Mesothelial cell of epicardium (in vitro differentiated cells): ENCODE results near the gene SH3GL1. TPM values are rescaled to one million over a fixed set of nuclear protein-coding genes. Genes with fewer than 3 reads are reported as not detected.

Experiments
- DNase-seq, 2 experiments: peaks; one replicate each; pipeline ENCODE4 v3.0.0; 2021; ENCODE audit warnings: low spot score in 2 of 2; ENCODE audit not compliant: unreplicated experiment in 2 of 2
- H3K27ac Mint-ChIP-seq: 2 replicates; pipeline ENCODE4 v1.8.0; 2021; ENCODE audit warnings: mixed read lengths
- H3K27me3 Mint-ChIP-seq: 2 replicates; pipeline ENCODE4 v1.8.0; 2021; ENCODE audit warnings: low read depth, mixed read lengths
- H3K36me3 Mint-ChIP-seq: 2 replicates; pipeline ENCODE4 v1.8.0; 2021; ENCODE audit warnings: mixed read lengths
- H3K4me1 Mint-ChIP-seq: 2 replicates; pipeline ENCODE4 v1.8.0; 2021; ENCODE audit warnings: mixed read lengths
- H3K4me3 Mint-ChIP-seq: 2 replicates; pipeline ENCODE4 v1.8.0; 2021; ENCODE audit warnings: mild to moderate bottlenecking, moderate library complexity, mixed read lengths
- H3K9me3 Mint-ChIP-seq: 2 replicates; pipeline ENCODE4 v1.8.0; 2021; ENCODE audit warnings: mixed read lengths
- CTCF ChIP-seq: fragments of 200-600 bp; sonication (generic); IDR thresholded peaks from one replicate; pipeline ENCODE4 v1.5.0; 2021; ENCODE audit warnings: antibody characterized with exemption; ENCODE audit not compliant: unreplicated experiment
- total RNA-seq: library from RNA; stranded (reverse); gene quantifications from 3 replicates; pipeline ENCODE4 v1.2.1, GENCODE V29; 2021

Gene SH3GL1
- total RNA-seq, 1 donor from 2014 or later, result 90.1 TPM

GRCh38 chr19:4416268-4416667, 15.9 kb upstream of the SH3GL1 start:
- Mint-ChIP-seq H3K9me3 (no peaks in the 10 kb centered on the region), H3K27me3 (no peaks in the 10 kb centered on the region), H3K4me3 (no peak overlapping the region), H3K27ac (peak overlapping the region; percentile 65), H3K36me3 (peaks cover 9% of the 10 kb centered on the region), H3K4me1 (peaks cover 17% of the 10 kb centered on the region)
- TF ChIP-seq CTCF, result no peak
- DNase-seq, result no peak

- no peak for TF ChIP-seq CTCF
- H3K4me3 Mint-ChIP-seq, result peak overlapping the region; percentile 47
- H3K27ac Mint-ChIP-seq, result peak overlapping the region; percentile 81
- H3K27me3 Mint-ChIP-seq, result no peaks in the 10 kb centered on the region
- no peaks in the 10 kb centered on the region for H3K9me3 Mint-ChIP-seq
- DNase-seq, result no peak
- H3K4me1 Mint-ChIP-seq, result peaks cover 17% of the 10 kb centered on the region
- H3K36me3 Mint-ChIP-seq, result peaks cover 9% of the 10 kb centered on the region
Measured at GRCh38 chr19:4415352-4415751, 15.0 kb upstream of the SH3GL1 start.

- H3K4me3 Mint-ChIP-seq, result peak overlapping the region; percentile 47
- peak overlapping the region; percentile 81 for H3K27ac Mint-ChIP-seq
- no peak for TF ChIP-seq CTCF
- peaks cover 17% of the 10 kb centered on the region for H3K4me1 Mint-ChIP-seq
- DNase-seq, result no peak
- H3K9me3 Mint-ChIP-seq, result no peaks in the 10 kb centered on the region
- no peaks in the 10 kb centered on the region for H3K27me3 Mint-ChIP-seq
- H3K36me3 Mint-ChIP-seq, result peaks cover 8% of the 10 kb centered on the region
Measured at GRCh38 chr19:4414800-4415321, 14.5 kb upstream of the SH3GL1 start.

- Mint-ChIP-seq H3K4me1 (peaks cover 17% of the 10 kb centered on the region), H3K36me3 (peaks cover 6% of the 10 kb centered on the region), H3K27me3 (no peaks in the 10 kb centered on the region), H3K9me3 (no peaks in the 10 kb centered on the region), H3K4me3 (no peak overlapping the region), H3K27ac (peak overlapping the region; percentile 81)
- TF ChIP-seq CTCF, result no peak
- DNase-seq, result no peak
Measured at GRCh38 chr19:4414144-4414799, 13.9 kb upstream of the SH3GL1 start.

- H3K27ac Mint-ChIP-seq, result no peak overlapping the region
- H3K4me3 Mint-ChIP-seq, result no peak overlapping the region
- H3K27me3 Mint-ChIP-seq, result no peaks in the 10 kb centered on the region
- peaks cover 17% of the 10 kb centered on the region for H3K4me1 Mint-ChIP-seq
- DNase-seq, result no peak
- no peaks in the 10 kb centered on the region for H3K9me3 Mint-ChIP-seq
- H3K36me3 Mint-ChIP-seq, result peaks cover 10% of the 10 kb centered on the region
- TF ChIP-seq CTCF, result no peak
Measured at GRCh38 chr19:4413588-4413987, 13.2 kb upstream of the SH3GL1 start.
